Subcutaneous adipose tissue (tissue), 4 donors: ENCODE results near the gene CCDC126. TPM values are rescaled to one million over a fixed set of nuclear protein-coding genes. Genes with fewer than 3 reads are reported as not detected.

Experiments
- total RNA-seq, 4 donors: library from RNA; depleted of rRNA; stranded (reverse); fragments of >200 nt; gene quantifications; one replicate each; pipeline ENCODE4 v1.1.0, GENCODE V29; 2016
- TF ChIP-seq, protein P1 (sequence below): fragments of 450-650 bp; IDR thresholded peaks from one replicate; pipeline ENCODE4 v1.5.1; 2016; ENCODE audit warnings: low read depth, mild to moderate bottlenecking, control low read depth, antibody characterized with exemption, moderate library complexity

The CCDC126 gene, protein sequence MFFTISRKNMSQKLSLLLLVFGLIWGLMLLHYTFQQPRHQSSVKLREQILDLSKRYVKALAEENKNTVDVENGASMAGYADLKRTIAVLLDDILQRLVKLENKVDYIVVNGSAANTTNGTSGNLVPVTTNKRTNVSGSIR
- total RNA-seq = 10 to 100 TPM; 14.3 to 22.2 (median 19.3) TPM

DNA sequence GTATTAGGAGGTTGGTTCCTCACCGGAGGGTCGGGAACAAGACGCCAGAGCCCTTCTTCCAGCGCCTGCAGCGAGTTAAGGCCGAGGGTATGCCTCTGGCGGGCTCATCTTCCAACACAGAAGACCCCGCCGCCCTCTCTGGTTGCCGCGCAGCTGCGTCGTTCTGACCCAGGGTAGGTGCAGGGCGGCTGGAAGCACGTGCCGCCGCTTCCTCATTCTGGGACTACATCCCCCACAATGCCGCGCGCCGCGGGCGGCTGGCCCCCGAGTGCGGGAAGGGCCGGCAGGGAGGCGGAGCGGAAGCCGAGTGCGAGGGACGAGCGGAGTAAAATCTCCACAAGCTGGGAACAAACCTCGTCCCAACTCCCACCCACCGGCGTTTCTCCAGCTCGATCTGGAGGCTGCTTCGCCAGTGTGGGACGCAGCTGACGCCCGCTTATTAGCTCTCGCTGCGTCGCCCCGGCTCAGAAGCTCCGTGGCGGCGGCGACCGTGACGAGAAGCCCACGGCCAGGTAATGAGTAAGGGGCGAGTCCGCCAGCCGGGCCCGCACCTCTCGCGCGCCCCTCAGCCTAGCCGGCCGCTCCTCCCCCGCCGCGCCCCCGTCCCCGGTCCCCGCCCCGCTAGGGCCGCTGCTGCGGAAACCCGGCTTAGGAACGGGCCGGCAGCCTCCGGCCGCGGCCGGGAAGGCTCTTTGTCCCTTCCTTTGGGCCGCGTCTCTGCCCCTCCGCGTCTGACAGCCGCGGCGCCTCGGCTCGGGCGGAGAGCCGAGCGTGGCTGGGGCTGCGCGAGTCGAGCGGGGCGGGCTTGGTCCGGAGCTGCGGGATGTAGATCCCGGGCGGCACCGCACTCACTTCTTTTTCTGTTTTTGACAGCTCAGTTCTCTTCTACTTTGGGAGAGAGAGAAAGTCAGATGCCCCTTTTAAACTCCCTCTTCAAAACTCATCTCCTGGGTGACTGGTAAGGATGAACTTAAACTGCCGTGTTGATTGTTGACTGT lies at the start of gene CCDC126:
Gene CCDC126 (plus strand): TSS at position 289 of the 998 bp plus-strand sequence. CDS start 13,934 bp downstream, outside the sequence.
- TF ChIP-seq, protein P1, sequence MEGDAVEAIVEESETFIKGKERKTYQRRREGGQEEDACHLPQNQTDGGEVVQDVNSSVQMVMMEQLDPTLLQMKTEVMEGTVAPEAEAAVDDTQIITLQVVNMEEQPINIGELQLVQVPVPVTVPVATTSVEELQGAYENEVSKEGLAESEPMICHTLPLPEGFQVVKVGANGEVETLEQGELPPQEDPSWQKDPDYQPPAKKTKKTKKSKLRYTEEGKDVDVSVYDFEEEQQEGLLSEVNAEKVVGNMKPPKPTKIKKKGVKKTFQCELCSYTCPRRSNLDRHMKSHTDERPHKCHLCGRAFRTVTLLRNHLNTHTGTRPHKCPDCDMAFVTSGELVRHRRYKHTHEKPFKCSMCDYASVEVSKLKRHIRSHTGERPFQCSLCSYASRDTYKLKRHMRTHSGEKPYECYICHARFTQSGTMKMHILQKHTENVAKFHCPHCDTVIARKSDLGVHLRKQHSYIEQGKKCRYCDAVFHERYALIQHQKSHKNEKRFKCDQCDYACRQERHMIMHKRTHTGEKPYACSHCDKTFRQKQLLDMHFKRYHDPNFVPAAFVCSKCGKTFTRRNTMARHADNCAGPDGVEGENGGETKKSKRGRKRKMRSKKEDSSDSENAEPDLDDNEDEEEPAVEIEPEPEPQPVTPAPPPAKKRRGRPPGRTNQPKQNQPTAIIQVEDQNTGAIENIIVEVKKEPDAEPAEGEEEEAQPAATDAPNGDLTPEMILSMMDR = no peak

DNA sequence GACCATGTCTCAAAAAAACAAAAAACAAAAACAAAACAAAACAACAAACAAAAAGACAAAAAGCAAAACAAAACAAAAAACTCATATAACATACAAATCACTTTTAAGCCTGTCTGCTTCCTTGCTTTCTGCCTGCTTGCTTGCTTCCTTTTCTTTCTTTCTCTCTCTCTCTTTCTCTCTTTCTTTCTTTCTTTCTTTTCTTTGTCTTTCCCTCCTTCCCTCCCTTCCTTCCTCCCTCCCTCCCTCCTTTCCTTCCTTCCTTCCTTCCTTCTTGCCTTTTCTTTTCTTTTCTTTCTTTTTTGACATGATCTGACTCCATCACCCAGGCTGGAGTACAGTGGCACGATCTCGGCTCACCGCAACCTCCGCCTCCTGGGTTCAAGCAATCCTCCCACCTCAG lies 49.5 kb upstream of the CCDC126 start:
- TF ChIP-seq, protein P1 = no peak

DNA sequence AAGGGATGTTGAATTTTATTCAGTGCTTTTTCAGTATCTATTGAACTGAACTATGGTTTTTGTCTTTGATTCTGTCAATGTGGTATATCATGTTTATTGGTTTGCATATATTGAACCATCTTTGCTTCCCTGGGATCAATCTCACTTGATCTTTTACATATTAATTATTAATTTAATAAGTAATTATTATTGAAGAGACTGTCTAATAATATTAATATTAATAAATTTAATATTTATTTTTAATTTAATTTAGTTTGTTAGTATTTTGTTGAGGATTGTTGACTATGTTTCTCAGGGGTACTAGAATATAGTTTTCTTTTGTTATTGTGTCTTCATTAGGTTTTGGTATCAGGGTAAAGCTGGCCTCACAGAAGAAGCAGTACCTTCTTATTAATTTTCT lies 38.9 kb upstream of the CCDC126 start:
- TF ChIP-seq, protein P1 = no peak

DNA sequence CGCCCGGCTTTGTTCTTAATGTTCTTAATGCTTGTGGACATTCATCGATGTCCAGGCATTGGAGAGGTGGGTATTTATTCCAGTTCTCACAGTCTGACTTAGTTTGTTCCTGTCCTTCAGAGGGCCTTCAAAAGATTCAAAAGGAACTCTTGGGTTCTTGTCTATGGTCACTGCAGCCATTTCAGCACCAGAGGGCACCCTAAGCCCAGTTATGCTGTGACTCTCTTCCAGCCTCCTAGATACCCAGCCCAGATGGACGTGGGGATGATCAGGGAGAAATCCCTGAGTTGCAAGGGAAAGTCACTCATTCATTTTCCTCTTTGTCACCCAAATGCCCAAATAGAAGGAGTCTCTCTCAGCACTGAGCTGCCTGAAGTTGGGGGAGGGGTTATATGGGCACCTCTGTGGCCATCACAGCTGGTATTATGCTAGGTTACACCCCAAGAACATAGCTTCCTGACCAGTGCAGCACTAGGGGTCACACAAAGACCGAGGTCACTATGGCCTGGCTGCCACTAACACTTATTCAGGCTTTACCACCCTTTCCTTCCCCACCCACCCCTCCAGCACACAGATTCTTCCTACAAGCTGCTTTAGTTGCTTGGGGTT lies 26.5 kb upstream of the CCDC126 start:
- TF ChIP-seq, protein P1 = no peak

DNA sequence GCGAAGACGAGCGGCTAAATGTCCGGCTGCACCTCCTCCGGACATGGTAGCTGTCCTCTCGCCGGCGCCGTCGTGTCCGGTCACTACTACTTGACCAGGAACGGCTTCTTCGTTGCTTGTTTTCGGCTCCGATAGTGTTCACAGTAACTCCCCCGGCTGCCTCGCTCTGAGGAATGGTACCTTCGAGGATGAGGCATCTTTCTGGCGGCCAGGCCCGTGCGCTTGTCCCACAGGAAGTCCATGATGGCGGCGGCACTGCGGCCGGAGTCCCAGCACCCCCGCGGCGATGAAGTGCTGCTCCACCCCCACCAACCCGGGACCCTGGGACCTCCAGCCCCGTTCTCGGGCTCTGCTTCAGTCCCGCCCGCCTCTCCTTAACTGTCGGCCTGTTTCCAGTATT lies 11.0 kb upstream of the CCDC126 start:
- TF ChIP-seq, protein P1 = no peak

DNA sequence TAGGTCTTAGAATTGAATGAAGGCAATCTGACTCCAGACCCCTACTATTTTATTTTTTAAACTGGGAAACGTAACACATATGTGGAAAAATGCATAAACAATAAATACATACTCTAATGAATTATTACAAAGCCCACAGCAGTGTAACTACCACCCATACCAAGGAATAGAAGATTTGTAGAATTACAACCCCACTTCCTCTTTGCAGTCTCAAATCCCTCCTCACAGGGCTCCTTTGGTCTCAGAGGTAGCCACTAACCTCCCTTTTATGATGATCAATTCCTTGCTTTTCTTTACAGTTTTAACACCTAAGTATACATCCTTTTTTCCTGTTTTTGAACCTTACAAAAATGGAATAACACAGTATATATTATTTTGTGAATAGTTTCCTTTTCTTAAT lies 6.7 kb upstream of the CCDC126 start:
- TF ChIP-seq, protein P1 = no peak

DNA sequence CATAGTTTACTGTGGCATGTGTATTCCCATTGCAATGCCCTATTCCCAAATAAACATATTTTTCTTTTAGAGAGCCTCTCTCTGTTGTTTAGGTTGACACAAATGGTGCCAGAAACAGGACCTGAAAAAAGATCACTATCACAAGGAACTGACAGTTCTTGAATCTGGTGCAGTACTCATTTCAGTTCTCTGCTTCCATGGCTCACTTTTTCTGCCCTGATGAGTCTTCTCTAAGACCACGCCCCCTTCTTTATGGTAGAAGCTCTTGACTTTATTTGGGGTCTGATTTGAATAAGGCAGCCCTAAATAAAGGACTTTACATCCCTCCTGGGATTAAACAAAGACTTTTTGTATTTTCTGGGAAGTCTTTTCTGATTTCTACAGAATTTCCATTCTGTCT lies 3.5 kb upstream of the CCDC126 start:
- TF ChIP-seq, protein P1 = no peak
